Measurements from ENCODE around the gene HTT-AS. TPM values are rescaled to one million over a fixed set of nuclear protein-coding genes. Genes with fewer than 3 reads are reported as not detected.

Gene HTT-AS
- total and polyA plus RNA-seq, 8 donors, result not detected

DNA sequence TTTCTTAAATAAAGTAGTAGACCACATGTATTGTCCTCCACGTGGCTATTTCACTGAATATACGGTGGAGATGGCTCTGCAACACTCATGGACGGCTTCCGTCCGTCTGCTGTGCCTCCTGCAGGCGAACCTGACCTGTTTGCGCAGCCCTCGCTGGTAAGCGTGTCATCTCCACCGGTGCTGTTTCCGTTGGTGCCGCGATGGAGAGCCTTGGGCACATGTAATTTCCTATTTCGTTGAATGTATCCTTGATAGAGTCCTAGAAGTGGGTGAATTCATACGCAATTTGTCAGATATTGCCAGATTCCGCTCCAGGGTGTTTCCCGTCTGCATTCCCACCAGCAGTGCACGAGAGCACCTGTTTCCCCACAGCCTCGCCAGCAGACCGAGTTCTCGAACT, 48.5 kb downstream of the HTT-AS start:
- H3K36me3 ChIP-seq, result no peaks in the 10 kb centered on the region
- H3K27me3 ChIP-seq, result no peaks in the 10 kb centered on the region
- no peak overlapping the region for H3K27ac ChIP-seq
- no peak for ATAC-seq
- FAIRE-seq, result no peak
- H3K4me1 ChIP-seq, result no peaks in the 10 kb centered on the region
- TF ChIP-seq, protein P1, sequence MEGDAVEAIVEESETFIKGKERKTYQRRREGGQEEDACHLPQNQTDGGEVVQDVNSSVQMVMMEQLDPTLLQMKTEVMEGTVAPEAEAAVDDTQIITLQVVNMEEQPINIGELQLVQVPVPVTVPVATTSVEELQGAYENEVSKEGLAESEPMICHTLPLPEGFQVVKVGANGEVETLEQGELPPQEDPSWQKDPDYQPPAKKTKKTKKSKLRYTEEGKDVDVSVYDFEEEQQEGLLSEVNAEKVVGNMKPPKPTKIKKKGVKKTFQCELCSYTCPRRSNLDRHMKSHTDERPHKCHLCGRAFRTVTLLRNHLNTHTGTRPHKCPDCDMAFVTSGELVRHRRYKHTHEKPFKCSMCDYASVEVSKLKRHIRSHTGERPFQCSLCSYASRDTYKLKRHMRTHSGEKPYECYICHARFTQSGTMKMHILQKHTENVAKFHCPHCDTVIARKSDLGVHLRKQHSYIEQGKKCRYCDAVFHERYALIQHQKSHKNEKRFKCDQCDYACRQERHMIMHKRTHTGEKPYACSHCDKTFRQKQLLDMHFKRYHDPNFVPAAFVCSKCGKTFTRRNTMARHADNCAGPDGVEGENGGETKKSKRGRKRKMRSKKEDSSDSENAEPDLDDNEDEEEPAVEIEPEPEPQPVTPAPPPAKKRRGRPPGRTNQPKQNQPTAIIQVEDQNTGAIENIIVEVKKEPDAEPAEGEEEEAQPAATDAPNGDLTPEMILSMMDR (IDR thresholded peaks at IDR 0.05), result no peak
- no peaks in the 10 kb centered on the region for H3K9me3 ChIP-seq
- intact Hi-C loops (cut with DNase I), result no loop called here
- H3K4me3 ChIP-seq, result no peak overlapping the region
- DNase-seq, result no peak
- 96% methylated on average over 21 of the region's 21 CpGs for WGBS, 2 donors

DNA sequence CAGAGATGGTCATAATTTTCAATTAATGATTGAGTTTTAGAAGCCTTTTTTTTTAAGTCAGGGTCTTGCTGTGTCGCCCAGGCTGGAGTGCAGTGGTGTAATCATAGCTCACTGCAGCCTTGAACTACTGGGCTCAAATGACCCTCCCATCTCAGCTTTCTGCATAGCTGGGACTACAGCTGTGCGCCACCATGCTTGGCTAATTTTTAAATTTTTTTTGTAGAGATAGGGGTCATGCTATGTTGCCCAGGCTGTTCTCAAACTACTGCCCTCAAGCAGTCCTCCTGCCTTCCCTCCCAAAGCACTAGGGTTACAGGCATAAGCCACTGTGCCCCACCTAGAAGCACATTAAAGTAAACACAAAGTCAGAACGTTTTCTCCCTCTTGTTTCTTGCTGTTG, 51.7 kb downstream of the HTT-AS start:
- no peaks in the 10 kb centered on the region for H3K27me3 ChIP-seq
- intact Hi-C loops (cut with DNase I), result no loop called here
- 81 to 85% methylated on average over 3 of the region's 3 CpGs for WGBS, 2 donors
- H3K27ac ChIP-seq, result no peak overlapping the region
- DNase-seq (no peak), FAIRE-seq (no peak), ATAC-seq (no peak)
- H3K4me1 ChIP-seq, result no peaks in the 10 kb centered on the region
- no peak overlapping the region for H3K4me3 ChIP-seq
- no peaks in the 10 kb centered on the region for H3K36me3 ChIP-seq
- H3K9me3 ChIP-seq, result no peaks in the 10 kb centered on the region
- TF ChIP-seq, protein P1 (IDR thresholded peaks at IDR 0.05), result no peak

DNA sequence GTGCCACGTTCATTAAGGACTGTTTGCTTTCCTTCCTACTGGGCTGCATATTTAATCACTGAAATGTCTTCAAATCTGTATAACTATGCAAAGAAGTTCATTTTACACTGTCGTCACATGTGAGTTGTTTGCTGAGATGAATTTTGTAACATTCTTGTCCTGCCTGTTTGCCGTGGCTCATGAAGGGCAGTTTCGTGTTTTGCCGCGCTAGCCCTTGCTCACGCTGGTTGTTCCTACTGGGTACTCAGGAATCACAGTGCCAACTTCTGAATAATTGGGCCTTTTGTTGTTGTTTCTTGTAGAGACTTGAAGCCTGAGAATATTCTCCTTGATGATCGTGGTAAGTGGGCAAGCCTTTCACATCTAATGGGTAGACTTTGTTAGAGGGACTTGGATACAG, 52.2 kb downstream of the HTT-AS start:
- Histone ChIP-seq H3K27me3 (no peaks in the 10 kb centered on the region), H3K4me1 (no peaks in the 10 kb centered on the region), H3K27ac (no peak overlapping the region), H3K9me3 (no peaks in the 10 kb centered on the region), H3K36me3 (no peaks in the 10 kb centered on the region), H3K4me3 (no peak overlapping the region)
- TF ChIP-seq, protein P1 (IDR thresholded peaks at IDR 0.05), result no peak
- DNase-seq (no peak), ATAC-seq (no peak), FAIRE-seq (no peak)
- intact Hi-C loops (cut with DNase I), result no loop called here
- WGBS, 2 donors, result 94 to 96% methylated on average over 8 of the region's 8 CpGs

DNA sequence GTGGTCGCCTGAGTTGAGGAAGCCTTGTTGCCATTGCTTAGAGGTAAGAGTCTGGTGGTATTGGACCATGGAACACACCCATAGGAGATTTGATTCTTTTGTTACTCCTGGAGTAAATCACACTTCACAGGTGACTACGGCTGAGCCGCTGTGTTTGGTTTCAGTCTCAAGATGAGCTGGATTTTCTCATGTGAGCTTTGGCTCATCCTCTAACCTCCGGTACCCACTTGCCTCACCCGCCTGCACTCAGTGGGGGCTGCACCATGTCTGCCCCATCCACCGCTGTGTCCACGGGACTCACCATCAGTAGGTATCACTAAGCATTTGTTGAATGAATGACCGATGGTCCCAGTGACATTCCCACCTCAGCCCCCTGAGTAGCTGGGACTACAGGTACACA, 52.7 kb downstream of the HTT-AS start:
- intact Hi-C loops (cut with DNase I), result no loop called here
- DNase-seq (no peak), ATAC-seq (no peak)

DNA sequence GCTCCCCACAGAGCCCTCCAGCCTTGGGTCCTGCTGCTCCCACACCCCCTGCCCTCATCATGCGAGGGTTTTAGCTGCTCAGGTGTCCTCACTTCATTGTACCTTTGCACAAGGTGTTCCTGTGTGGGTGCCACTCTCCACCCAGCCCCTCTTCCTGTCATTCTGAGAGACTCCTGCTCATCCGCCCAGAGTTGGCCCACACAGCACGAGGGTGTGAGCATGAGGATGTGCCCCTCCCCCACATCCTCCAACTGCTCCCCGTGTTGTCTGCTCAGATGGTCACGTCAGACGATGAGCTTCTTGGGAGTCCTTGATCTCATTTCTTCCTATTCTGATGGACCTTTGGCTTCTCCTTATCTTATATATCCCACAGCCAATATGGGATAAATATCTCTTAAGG, 53.2 kb downstream of the HTT-AS start:
- H3K4me1 ChIP-seq, result no peaks in the 10 kb centered on the region
- ATAC-seq, result no peak
- H3K36me3 ChIP-seq, result no peaks in the 10 kb centered on the region
- H3K27ac ChIP-seq, result no peak overlapping the region
- H3K4me3 ChIP-seq, result no peak overlapping the region
- TF ChIP-seq, protein P1 (IDR thresholded peaks at IDR 0.05), result no peak
- WGBS, 2 donors, result 88 to 95% methylated on average over 6 of the region's 6 CpGs
- no peak for DNase-seq
- no peaks in the 10 kb centered on the region for H3K27me3 ChIP-seq
- FAIRE-seq, result no peak
- intact Hi-C loops (cut with DNase I), result no loop called here
- no peaks in the 10 kb centered on the region for H3K9me3 ChIP-seq

More for the DNA sequence above, 52.7 kb downstream of the HTT-AS start:
- FAIRE-seq, result no peak
- Histone ChIP-seq H3K36me3 (no peaks in the 10 kb centered on the region), H3K4me3 (no peak overlapping the region), H3K27me3 (no peaks in the 10 kb centered on the region), H3K4me1 (no peaks in the 10 kb centered on the region), H3K27ac (no peak overlapping the region), H3K9me3 (no peaks in the 10 kb centered on the region)
- WGBS, 2 donors, result 94 to 97% methylated on average over 8 of the region's 8 CpGs
- TF ChIP-seq, protein P1 (IDR thresholded peaks at IDR 0.05), result no peak
